ENCODE measurements around the gene AGPAT3.

DNA sequence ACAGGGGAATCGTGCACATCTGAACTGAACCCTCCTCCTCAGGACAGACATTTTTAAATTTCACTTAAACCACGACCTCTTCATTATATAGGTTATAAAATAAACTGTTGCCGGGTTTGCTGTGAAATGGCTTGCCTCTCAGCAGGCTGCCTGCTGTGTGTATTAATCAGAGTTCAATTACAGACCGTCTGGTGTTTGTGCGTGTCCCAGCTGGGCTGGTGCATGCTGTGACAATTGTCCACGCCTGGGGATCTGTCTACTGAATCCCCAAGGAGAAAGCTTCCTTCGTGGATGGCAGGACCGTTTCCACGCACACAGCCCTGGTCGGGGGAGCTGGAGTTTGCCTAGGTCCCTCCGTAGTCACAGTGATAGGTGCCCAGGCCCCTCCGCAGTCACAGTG is 13.4 kb upstream of the AGPAT3 start:
- TF ChIP-seq, protein P1, sequence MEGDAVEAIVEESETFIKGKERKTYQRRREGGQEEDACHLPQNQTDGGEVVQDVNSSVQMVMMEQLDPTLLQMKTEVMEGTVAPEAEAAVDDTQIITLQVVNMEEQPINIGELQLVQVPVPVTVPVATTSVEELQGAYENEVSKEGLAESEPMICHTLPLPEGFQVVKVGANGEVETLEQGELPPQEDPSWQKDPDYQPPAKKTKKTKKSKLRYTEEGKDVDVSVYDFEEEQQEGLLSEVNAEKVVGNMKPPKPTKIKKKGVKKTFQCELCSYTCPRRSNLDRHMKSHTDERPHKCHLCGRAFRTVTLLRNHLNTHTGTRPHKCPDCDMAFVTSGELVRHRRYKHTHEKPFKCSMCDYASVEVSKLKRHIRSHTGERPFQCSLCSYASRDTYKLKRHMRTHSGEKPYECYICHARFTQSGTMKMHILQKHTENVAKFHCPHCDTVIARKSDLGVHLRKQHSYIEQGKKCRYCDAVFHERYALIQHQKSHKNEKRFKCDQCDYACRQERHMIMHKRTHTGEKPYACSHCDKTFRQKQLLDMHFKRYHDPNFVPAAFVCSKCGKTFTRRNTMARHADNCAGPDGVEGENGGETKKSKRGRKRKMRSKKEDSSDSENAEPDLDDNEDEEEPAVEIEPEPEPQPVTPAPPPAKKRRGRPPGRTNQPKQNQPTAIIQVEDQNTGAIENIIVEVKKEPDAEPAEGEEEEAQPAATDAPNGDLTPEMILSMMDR (conservative IDR thresholded peaks at IDR 0.05 in 1 of 2, IDR thresholded peaks at IDR 0.05 in 1 of 2; ENCODE audit: low read depth in 1 of 2, low read length in 2 of 2) = no peak
- TF ChIP-seq EZH2 (IDR thresholded peaks at IDR 0.05; ENCODE audit: low read length, missing control alignments) = no peak
